Neuron (in vitro differentiated cells): ENCODE results near the gene WTAP.

Source experiments
- H2AFZ ChIP-seq: one replicate; pipeline ENCODE4 v1.6.1; 2013; ENCODE audit warnings: low read depth, mild to moderate bottlenecking, inconsistent platforms, low read length, moderate library complexity
- H3K27me3 ChIP-seq: one replicate; pipeline ENCODE4 v1.6.1; 2013; ENCODE audit warnings: low read length; ENCODE audit not compliant: insufficient read depth
- H3K36me3 ChIP-seq: one replicate; pipeline ENCODE4 v1.6.1; 2013; ENCODE audit warnings: low read length; ENCODE audit not compliant: insufficient read depth
- H3K4me1 ChIP-seq: one replicate; pipeline ENCODE4 v1.6.1; 2013; ENCODE audit warnings: low read length; ENCODE audit not compliant: insufficient read depth
- H3K4me3 ChIP-seq: 2 replicates; pipeline ENCODE4 v1.5.1; 2013; ENCODE audit warnings: mild to moderate bottlenecking, low read length, moderate library complexity
- H3K9me3 ChIP-seq: one replicate; pipeline ENCODE4 v1.6.1; 2013; ENCODE audit warnings: low read length

WTAP gene

DNA sequence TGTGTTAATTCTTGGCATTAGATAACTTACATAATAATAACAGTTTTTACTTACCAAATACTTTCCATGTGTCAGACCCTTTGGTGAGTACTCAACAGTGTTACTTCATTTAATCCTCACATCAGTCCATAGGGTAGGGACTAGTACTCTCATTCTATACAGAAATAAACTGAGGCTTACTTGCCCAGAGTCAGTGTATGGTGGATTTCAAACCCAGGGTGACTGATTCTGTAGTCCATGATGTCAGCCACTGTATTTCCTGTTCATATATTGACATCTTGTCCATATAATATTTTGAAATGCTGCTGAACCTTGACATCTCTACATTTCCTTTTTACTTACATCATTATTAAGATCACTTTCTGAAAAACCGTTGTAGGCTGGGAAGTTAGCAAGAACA, 70.2 kb downstream of the WTAP start:
- Histone ChIP-seq H3K4me3 (no peak overlapping the region), H3K9me3 (no peaks in the 10 kb centered on the region), H2AFZ (no peak overlapping the region), H3K27me3 (no peaks in the 10 kb centered on the region), H3K4me1 (no peaks in the 10 kb centered on the region), H3K36me3 (peaks cover 53% of the 10 kb centered on the region)

DNA sequence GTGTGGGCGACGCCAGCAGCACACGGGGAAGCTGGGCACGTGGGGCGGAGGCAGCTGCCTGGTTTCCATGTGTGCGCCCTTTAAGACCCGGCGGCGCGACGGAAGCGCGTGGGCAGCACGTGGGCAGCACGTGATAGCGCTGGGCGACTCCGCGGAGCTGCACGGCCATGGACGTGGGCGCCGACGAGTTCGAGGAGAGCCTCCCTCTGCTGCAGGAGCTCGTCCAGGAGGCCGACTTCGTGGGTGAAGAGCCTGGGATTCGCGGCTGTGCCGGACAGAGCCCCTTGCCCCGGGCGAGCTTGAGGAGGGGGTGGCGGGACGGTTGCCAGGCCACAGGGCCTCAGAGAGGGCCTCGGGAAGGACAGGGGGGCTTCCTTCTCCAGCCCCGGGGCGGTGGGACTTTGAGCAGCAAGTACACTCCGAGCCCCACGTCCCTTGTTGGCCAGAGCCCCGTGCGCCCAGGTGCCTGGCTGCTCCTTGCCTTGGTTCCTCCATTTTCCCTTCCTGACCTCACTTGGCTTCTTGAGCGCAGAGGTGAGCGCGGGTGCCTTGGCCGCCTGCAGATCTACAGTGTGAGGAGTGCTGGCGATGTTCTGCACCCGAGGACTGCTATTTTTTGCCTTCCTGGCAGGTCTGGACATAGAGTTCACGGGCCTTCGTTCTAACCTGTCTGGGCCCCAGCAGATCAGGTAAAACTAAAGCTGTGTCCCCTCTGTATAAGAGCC, 73.0 kb downstream of the WTAP start, which contains the start of gene PNLDC1:
TSS of gene PNLDC1 (plus strand) at position 136 of the 725 bp plus-strand sequence. CDS start at position 168, 32 bp downstream.
- Histone ChIP-seq H3K9me3 (no peaks in the 10 kb centered on the region), H2AFZ (no peak within 1 kb of the TSS)

DNA sequence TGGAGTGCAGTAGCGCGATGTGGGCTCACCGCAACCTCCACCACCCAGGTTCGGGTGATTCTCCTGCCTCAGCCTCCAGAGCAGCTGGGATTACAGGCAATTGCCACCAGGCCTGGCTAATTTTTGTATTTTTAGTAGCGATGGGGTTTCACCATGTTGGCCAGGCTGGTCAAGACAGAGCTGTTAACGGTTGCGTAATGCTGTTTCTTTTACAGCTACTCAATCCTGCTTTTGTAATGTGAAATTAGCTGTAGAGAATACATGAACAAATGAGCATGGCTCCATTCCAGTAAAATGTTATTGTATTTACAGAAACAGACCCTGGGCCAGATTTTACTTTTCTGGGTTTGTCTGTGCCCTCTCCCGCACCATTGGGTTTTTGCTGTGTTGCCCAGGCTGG, 74.6 kb downstream of the WTAP start:
- Histone ChIP-seq H3K9me3 (no peaks in the 10 kb centered on the region), H3K4me1 (no peaks in the 10 kb centered on the region), H3K4me3 (no peak overlapping the region), H3K36me3 (peaks cover 26% of the 10 kb centered on the region), H2AFZ (no peak overlapping the region), H3K27me3 (no peaks in the 10 kb centered on the region)

More for the DNA sequence above, 73.0 kb downstream of the WTAP start, which contains the start of gene PNLDC1:
- Histone ChIP-seq H3K27me3 (no peaks in the 10 kb centered on the region), H3K4me3 (no peak within 1 kb of the TSS), H3K36me3 (peaks cover 37% of the 10 kb centered on the region), H3K4me1 (no peaks in the 10 kb centered on the region)

DNA sequence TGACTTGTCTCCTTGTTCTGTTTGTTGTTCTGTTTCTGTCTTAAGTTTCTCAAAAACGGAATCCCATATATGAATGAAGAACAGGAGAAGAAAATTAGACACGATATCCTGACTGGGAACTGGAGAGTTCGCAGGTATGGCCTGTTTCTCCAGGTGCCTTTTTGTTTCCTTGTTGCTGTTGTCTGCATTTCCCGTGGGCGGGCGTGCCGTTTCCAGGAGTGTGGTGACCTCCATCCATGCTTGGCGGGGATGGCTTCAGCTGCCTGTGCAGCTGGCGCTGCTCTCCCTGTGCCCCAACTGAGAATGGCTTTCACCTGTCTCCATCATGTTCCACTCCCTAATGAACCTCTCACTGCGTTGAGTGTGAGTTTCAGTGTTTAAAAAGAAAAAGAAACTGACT, 77.2 kb downstream of the WTAP start:
- no peak overlapping the region for H2AFZ ChIP-seq
- H3K27me3 ChIP-seq, result no peaks in the 10 kb centered on the region
- H3K4me3 ChIP-seq, result no peak overlapping the region
- H3K4me1 ChIP-seq, result no peaks in the 10 kb centered on the region
- no peaks in the 10 kb centered on the region for H3K9me3 ChIP-seq
- peaks cover 5% of the 10 kb centered on the region for H3K36me3 ChIP-seq

DNA sequence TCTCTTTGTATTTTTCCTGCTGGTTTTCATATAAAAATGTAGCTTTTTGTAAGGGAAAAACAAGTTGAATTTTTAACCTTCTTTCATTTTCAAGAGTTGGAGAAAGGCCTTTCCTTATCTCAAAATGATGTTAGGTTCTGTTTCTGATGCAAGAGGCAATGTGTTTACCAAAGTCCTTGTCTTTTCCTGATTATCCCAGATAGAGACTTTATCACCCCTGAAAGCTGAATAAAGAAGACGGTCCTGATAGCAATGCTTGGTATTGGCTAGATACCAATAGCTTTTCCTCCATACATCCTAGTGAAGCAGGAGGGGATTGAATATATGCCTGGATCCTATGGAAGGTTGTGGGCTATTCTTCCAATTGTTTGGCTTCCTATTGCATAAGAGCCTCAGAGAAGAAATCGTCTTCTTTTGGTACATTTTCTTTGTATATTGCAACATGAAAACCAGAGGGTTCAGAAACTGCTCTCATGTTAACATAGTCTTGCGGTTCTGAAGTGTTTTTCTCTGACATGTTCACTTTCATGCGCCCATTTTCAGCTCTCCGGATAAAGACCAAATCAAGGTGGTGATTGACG, 78.2 kb downstream of the WTAP start:
- H3K4me1 ChIP-seq, result peaks cover 3% of the 10 kb centered on the region
- no peaks in the 10 kb centered on the region for H3K36me3 ChIP-seq
- H3K4me3 ChIP-seq, result no peak overlapping the region
- H2AFZ ChIP-seq, result no peak overlapping the region
- H3K9me3 ChIP-seq, result no peaks in the 10 kb centered on the region
- no peaks in the 10 kb centered on the region for H3K27me3 ChIP-seq
